Tibial nerve (tissue), 4 donors: ENCODE measurements around the gene ARHGEF28. TPM values are rescaled to one million over a fixed set of nuclear protein-coding genes. Genes with fewer than 3 reads are reported as not detected.

Source experiments
- DNase-seq, 2 donors: peaks; one replicate each; pipeline ENCODE4 v3.0.0-alpha.2; 2019; ENCODE audit warnings: low spot score in 2 of 2
- H3K27ac ChIP-seq, 4 donors: fragments of 200-600 bp; sonication (generic) in 3 of 4; one replicate each; pipeline ENCODE4 v1.5.1; 2017 to 2019; ENCODE audit warnings: mild to moderate bottlenecking in 1 of 4
- H3K27me3 ChIP-seq, 2 donors: fragments of 200-600 bp; sonication (generic) in 1 of 2; one replicate each; pipeline versions ENCODE4 v1.5.1 to v1.6.0; 2017 to 2019
- H3K36me3 ChIP-seq, 3 donors: fragments of 200-600 bp; sonication (generic); one replicate each; pipeline ENCODE4 v1.5.1; 2018 to 2019
- H3K4me1 ChIP-seq, 4 donors: fragments of 200-600 bp; sonication (generic) in 3 of 4; one replicate each; pipeline ENCODE4 v1.5.1; 2017 to 2019
- H3K4me3 ChIP-seq, 4 donors: fragments of 200-600 bp; sonication (generic) in 3 of 4; one replicate each; pipeline ENCODE4 v1.5.1; 2017 to 2019; ENCODE audit warnings: mild to moderate bottlenecking in 1 of 4, moderate library complexity in 1 of 4
- H3K9me3 ChIP-seq, 4 donors: fragments of 200-600 bp; sonication (generic) in 3 of 4; one replicate each; pipeline ENCODE4 v1.5.1; 2017 to 2019
- CTCF ChIP-seq, 5 experiments: fragments of 200-600 bp in 3 of 5; fragments of 450-650 bp in 2 of 5; sonication (generic) in 3 of 5; IDR thresholded peaks; one replicate each; pipeline ENCODE4 v1.5.1; 2016 to 2019; ENCODE audit warnings: antibody characterized with exemption in 5 of 5, mild to moderate bottlenecking in 3 of 5, moderate library complexity in 2 of 5
- EP300 ChIP-seq, 2 donors: sonication (generic); formaldehyde crosslinking; IDR thresholded peaks; one replicate each; pipeline ENCODE4 v1.6.1; 2017; ENCODE audit warnings: antibody characterized with exemption in 2 of 2, mild to moderate bottlenecking in 1 of 2
- POLR2A ChIP-seq, 2 donors: fragments of 450-650 bp; IDR thresholded peaks; one replicate each; pipeline ENCODE4 v1.6.1; 2017; ENCODE audit warnings: antibody characterized with exemption in 2 of 2, mild to moderate bottlenecking in 2 of 2, moderate library complexity in 2 of 2
- WGBS, 2 donors: methylation state at CpG; one replicate each; pipeline ENCODE4 v1.1.5; 2018; 5-methylcytosine and 5-hydroxymethylcytosine counted together
- total RNA-seq, 4 donors: library from RNA; depleted of rRNA; stranded (reverse); fragments of >200 nt; gene quantifications; one replicate each; pipeline ENCODE4 v1.1.0, GENCODE V29; 2016

Gene ARHGEF28
- total RNA-seq, 4 donors from 2014 or later = 66.0 to 83.9 (median 72.5) TPM

- H3K27me3 ChIP-seq = no peaks in the 10 kb centered on the region
- no peaks in the 10 kb centered on the region for H3K9me3 ChIP-seq
- peaks cover 0 to 53% (median 14%) of the 10 kb centered on the region in 4 donors for H3K4me1 ChIP-seq
- no peak for DNase-seq
- no peaks in the 10 kb centered on the region for H3K36me3 ChIP-seq
- TF ChIP-seq EP300 (IDR thresholded peaks at IDR 0.05) (no peak), CTCF (IDR thresholded peaks at IDR 0.05) (no peak), POLR2A (IDR thresholded peaks at IDR 0.05) (no peak)
- WGBS, 2 donors = 56 to 68% methylated on average over 4 of the region's 4 CpGs
- no peak overlapping the region for H3K4me3 ChIP-seq
- H3K27ac ChIP-seq = no peak overlapping the region
Observed at GRCh38 chr5:73666891-73667290, 40.9 kb downstream of the ARHGEF28 start.

DNA sequence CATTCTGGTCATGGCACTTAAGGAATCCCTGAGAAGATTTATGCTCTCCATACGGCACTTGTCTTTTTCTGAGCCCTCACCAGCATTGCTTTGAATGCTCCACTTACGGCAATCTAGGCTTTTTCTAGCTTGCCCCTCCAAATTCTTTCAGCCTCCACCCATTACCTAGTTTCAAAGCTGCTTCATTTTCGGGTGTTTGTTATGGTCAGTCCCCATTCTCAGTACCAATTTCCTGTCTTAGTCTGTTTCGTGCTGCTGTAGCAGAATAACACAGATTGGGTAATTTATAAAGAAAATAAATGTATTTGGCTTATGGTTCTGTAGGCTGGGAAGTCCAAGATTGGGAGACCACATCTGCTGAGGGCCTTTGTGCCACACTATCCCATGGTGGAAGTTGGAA lies 42.0 kb downstream of the ARHGEF28 start:
- H3K4me1 ChIP-seq = peaks cover 0 to 49% (median 13%) of the 10 kb centered on the region in 4 donors
- 61% methylated on average over 4 of the region's 4 CpGs for WGBS, 2 donors
- H3K9me3 ChIP-seq = no peaks in the 10 kb centered on the region
- H3K27ac ChIP-seq = no peak overlapping the region
- H3K36me3 ChIP-seq = no peaks in the 10 kb centered on the region
- no peak for TF ChIP-seq POLR2A (IDR thresholded peaks at IDR 0.05)
- no peak for TF ChIP-seq EP300 (IDR thresholded peaks at IDR 0.05)
- no peak for TF ChIP-seq CTCF (IDR thresholded peaks at IDR 0.05)
- no peak overlapping the region for H3K4me3 ChIP-seq
- H3K27me3 ChIP-seq = no peaks in the 10 kb centered on the region
- no peak for DNase-seq

DNA sequence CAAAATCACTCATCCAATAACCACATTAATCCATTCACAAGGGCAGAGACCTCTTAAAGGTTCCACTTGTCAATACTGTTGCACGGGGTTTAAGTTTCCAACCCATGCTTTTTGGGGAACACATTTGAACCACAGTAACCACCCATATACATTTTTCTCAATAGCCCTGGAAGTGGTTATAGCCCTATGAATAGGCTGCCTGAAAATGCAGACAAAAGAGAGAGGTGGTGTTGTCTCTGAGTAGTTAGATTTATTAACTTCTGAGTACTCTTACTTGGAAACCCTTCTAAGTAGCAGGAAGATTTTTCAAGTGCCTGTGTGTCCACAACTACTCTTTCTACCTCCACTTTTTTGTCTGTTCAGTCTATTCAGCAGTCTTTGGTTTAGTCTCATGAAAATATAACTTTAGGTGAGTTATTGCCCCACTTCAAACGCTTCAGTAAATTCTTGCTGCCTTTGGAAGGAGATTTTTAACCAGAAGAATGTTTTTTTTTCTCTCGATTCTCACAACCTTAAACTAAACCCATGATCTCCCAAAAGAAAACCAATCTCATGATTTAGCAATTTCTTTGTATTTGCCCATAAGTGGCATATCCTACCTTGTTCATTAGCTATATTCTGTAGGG lies 42.6 kb downstream of the ARHGEF28 start:
- 78 to 83% methylated on average over 3 of the region's 3 CpGs for WGBS, 2 donors
- Histone ChIP-seq H3K36me3 (no peaks in the 10 kb centered on the region), H3K9me3 (no peaks in the 10 kb centered on the region), H3K27ac (no peak overlapping the region), H3K4me1 (peaks cover 0 to 49% (median 16%) of the 10 kb centered on the region in 4 donors), H3K4me3 (no peak overlapping the region), H3K27me3 (no peaks in the 10 kb centered on the region)
- TF ChIP-seq EP300 (IDR thresholded peaks at IDR 0.05) (no peak), POLR2A (IDR thresholded peaks at IDR 0.05) (no peak), CTCF (IDR thresholded peaks at IDR 0.05) (no peak)
- DNase-seq = no peak

DNA sequence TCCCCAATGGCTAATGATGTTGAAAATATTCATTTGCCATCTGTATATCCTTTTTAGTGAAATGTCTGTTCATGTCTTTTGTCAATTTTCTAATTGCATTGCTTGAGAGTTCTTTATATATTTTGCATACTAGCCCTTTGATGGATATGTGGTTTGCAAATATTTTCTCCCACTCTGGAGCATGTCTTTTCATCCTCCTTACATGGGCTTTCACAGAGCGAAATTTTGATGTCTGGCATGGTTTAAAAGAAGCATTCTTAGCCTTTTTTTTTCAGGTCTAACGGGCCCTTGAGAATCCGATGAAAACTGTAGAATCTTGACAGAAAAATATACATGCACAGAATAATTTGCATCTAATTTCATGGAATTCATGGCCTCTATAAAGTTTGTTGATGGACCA lies 44.7 kb downstream of the ARHGEF28 start:
- 44 to 49% methylated on average over 3 of the region's 3 CpGs for WGBS, 2 donors
- no peak for TF ChIP-seq POLR2A (IDR thresholded peaks at IDR 0.05)
- no peak for TF ChIP-seq CTCF (IDR thresholded peaks at IDR 0.05)
- no peak for TF ChIP-seq EP300 (IDR thresholded peaks at IDR 0.05)
- H3K27me3 ChIP-seq = no peaks in the 10 kb centered on the region
- DNase-seq = no peak
- H3K9me3 ChIP-seq = no peaks in the 10 kb centered on the region
- peaks cover 9 to 48% (median 25%) of the 10 kb centered on the region in 4 donors for H3K4me1 ChIP-seq
- H3K27ac ChIP-seq = no peak overlapping the region
- H3K4me3 ChIP-seq = no peak overlapping the region
- no peaks in the 10 kb centered on the region for H3K36me3 ChIP-seq

- no peak for TF ChIP-seq CTCF (IDR thresholded peaks at IDR 0.05)
- no peak for TF ChIP-seq EP300 (IDR thresholded peaks at IDR 0.05)
- TF ChIP-seq POLR2A (IDR thresholded peaks at IDR 0.05) = no peak
- no peaks in the 10 kb centered on the region for H3K36me3 ChIP-seq
- no peak overlapping the region for H3K4me3 ChIP-seq
- DNase-seq = no peak
- peaks cover 9 to 41% (median 25%) of the 10 kb centered on the region in 4 donors for H3K4me1 ChIP-seq
- H3K27ac ChIP-seq = peak overlapping the region in 1 of 4 donors; percentile 26
- no peaks in the 10 kb centered on the region for H3K27me3 ChIP-seq
- WGBS, 2 donors = 82 to 88% methylated on average over 2 of the region's 2 CpGs
- no peaks in the 10 kb centered on the region for H3K9me3 ChIP-seq
Observed at GRCh38 chr5:73672132-73672531, 46.1 kb downstream of the ARHGEF28 start.
